ENCODE measurements around the gene ZC3H18. TPM values are rescaled to one million over a fixed set of nuclear protein-coding genes. Genes with fewer than 3 reads are reported as not detected.
A peak's percentile ranks its signal among the peaks of the same experiment; 100 is the strongest.

Gene ZC3H18
- total RNA-seq, 1 experiment from 2014 or later: 57.8 TPM

- ChIA-PET POLR2A (no interaction called here), CTCF (no interaction called here), RAD21 (ENCODE audit: low non-redundant PET in 1 of 2, low total read pairs in 2 of 2, uncharacterized antibody in 2 of 2, unreplicated experiment in 2 of 2) (no interaction called here)
- Histone ChIP-seq H2AFZ (ENCODE audit: low read depth, low read length, poor library complexity, severe bottlenecking) (no peak overlapping the region), H3K27ac (ENCODE audit: low read depth, low read length) (no peak overlapping the region), H3K4me1 (ENCODE audit: control insufficient read depth in 1 of 2, insufficient read depth in 2 of 2, low read length in 2 of 2) (peaks cover 3 to 23% of the 10 kb centered on the region in 2 experiments; a peak in 3 of 4 replicates), H3K27me3 (ENCODE audit: insufficient read depth, low read length) (no peaks in the 10 kb centered on the region), H3K4me2 (ENCODE audit: low read length) (no peak overlapping the region), H4K20me1 (ENCODE audit: insufficient read depth) (no peaks in the 10 kb centered on the region), H3K9me2 (ENCODE audit: insufficient read depth) (no peaks in the 10 kb centered on the region), H3K9ac (ENCODE audit: low read length) (no peak overlapping the region), H3K36me3 (ENCODE audit: control insufficient read depth in 1 of 2, insufficient read depth in 2 of 2, low read length in 2 of 2) (peaks cover 6 to 10% of the 10 kb centered on the region in 2 experiments; a peak in 2 of 4 replicates), H3K9me3 (ENCODE audit: control insufficient read depth in 1 of 2, insufficient read depth in 1 of 2, low read depth in 1 of 2, low read length in 2 of 2) (no peaks in the 10 kb centered on the region), H3K79me2 (ENCODE audit: insufficient read depth, low read length) (peaks cover 31% of the 10 kb centered on the region), H3K4me3 (replicated peaks in 1 of 2; ENCODE audit: low read depth in 1 of 2, low read length in 2 of 2) (no peak overlapping the region)
- BruUV-seq (replicated peaks): no TSS peak
- DNase-seq (ENCODE audit: low read depth, low spot score): no peak
- intact Hi-C loops (cut with micrococcal nuclease): no loop called here
- no peak for TF ChIP-seq TCF7L2 (IDR thresholded peaks at IDR 0.05; ENCODE audit: borderline replicate concordance, extremely low read depth, insufficient read depth, insufficient read length)
- TF ChIP-seq SP1 (IDR thresholded peaks at IDR 0.05; ENCODE audit: low read depth): no peak
- no peak for TF ChIP-seq EZH2phosphoT487 (IDR thresholded peaks at IDR 0.05; ENCODE audit: borderline replicate concordance)
- no peak for TF ChIP-seq ZFX (IDR thresholded peaks at IDR 0.05)
- no peak for TF ChIP-seq JUND (IDR thresholded peaks at IDR 0.05)
- TF ChIP-seq REST (IDR thresholded peaks at IDR 0.05; ENCODE audit: low read depth): no peak
- no peak for TF ChIP-seq FOSL1 (IDR thresholded peaks at IDR 0.05; ENCODE audit: low read depth)
- ATAC-seq: no peak
Measured at GRCh38 chr16:88645455-88645854, 75.3 kb downstream of the ZC3H18 start.

GRCh38 chr16:88645941-88646340 is 75.7 kb downstream of the ZC3H18 start:
- intact Hi-C loops (cut with micrococcal nuclease): no loop called here

More at GRCh38 chr16:88645941-88646340, 75.7 kb downstream of the ZC3H18 start:
- DNase-seq (ENCODE audit: low read depth, low spot score) (no peak), ATAC-seq (no peak)
- Histone ChIP-seq H3K4me3 (replicated peaks in 1 of 2; ENCODE audit: low read depth in 1 of 2, low read length in 2 of 2) (no peak overlapping the region), H3K79me2 (ENCODE audit: insufficient read depth, low read length) (peaks cover 36% of the 10 kb centered on the region), H3K9me2 (ENCODE audit: insufficient read depth) (no peaks in the 10 kb centered on the region), H3K4me2 (ENCODE audit: low read length) (no peak overlapping the region), H3K4me1 (ENCODE audit: control insufficient read depth in 1 of 2, insufficient read depth in 2 of 2, low read length in 2 of 2) (peaks cover 3 to 22% of the 10 kb centered on the region in 2 experiments; a peak in 3 of 4 replicates), H3K27ac (ENCODE audit: low read depth, low read length) (0 out of 2 replicates have a peak overlapping the region, but pooled peaks have one; percentile 7), H3K9ac (ENCODE audit: low read length) (no peak overlapping the region), H3K27me3 (ENCODE audit: insufficient read depth, low read length) (no peaks in the 10 kb centered on the region), H3K36me3 (ENCODE audit: control insufficient read depth in 1 of 2, insufficient read depth in 2 of 2, low read length in 2 of 2) (peaks cover 6 to 10% of the 10 kb centered on the region in 2 experiments; a peak in 2 of 4 replicates), H3K9me3 (ENCODE audit: control insufficient read depth in 1 of 2, insufficient read depth in 1 of 2, low read depth in 1 of 2, low read length in 2 of 2) (no peaks in the 10 kb centered on the region), H4K20me1 (ENCODE audit: insufficient read depth) (no peaks in the 10 kb centered on the region), H2AFZ (ENCODE audit: low read depth, low read length, poor library complexity, severe bottlenecking) (no peak overlapping the region)
- ChIA-PET CTCF (no interaction called here), POLR2A (no interaction called here), RAD21 (ENCODE audit: low non-redundant PET in 1 of 2, low total read pairs in 2 of 2, uncharacterized antibody in 2 of 2, unreplicated experiment in 2 of 2) (no interaction called here)
- no TSS peak for BruUV-seq (replicated peaks)
- no peak for TF ChIP-seq SP1 (IDR thresholded peaks at IDR 0.05; ENCODE audit: low read depth)
- no peak for TF ChIP-seq EZH2 (IDR thresholded peaks at IDR 0.05)
- no peak for TF ChIP-seq YY1 (IDR thresholded peaks at IDR 0.05; ENCODE audit: extremely low read depth, insufficient replicate concordance, low read depth, low read length)
- TF ChIP-seq ZNF274 (IDR thresholded peaks at IDR 0.05; ENCODE audit: low read depth, low read length): no peak
- TF ChIP-seq ZBTB33 (IDR thresholded peaks at IDR 0.05; ENCODE audit: extremely low read depth, insufficient replicate concordance, low read length): no peak
- TF ChIP-seq SRF (IDR thresholded peaks at IDR 0.05; ENCODE audit: low read depth): no peak
- TF ChIP-seq EGR1 (IDR thresholded peaks at IDR 0.05; ENCODE audit: low read depth): no peak
- no peak for TF ChIP-seq SIN3A (IDR thresholded peaks at IDR 0.05; ENCODE audit: low read depth)
- TF ChIP-seq, protein P1, sequence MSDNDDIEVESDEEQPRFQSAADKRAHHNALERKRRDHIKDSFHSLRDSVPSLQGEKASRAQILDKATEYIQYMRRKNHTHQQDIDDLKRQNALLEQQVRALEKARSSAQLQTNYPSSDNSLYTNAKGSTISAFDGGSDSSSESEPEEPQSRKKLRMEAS (IDR thresholded peaks at IDR 0.05): no peak
- TF ChIP-seq POLR2A (IDR thresholded peaks at IDR 0.05; ENCODE audit: borderline replicate concordance, extremely low read depth, insufficient read depth, insufficient read length): no peak
- no peak for TF ChIP-seq RAD21 (IDR thresholded peaks at IDR 0.05; ENCODE audit: low read depth)
